GM12873 (cell line): ENCODE measurements around the gene NKX1-1.

Source experiments
- CTCF ChIP-seq: IDR thresholded peaks from 2 replicates; pipeline ENCODE4 v1.5.1; 2012; ENCODE audit warnings: low read depth, mild to moderate bottlenecking, moderate library complexity, low read length, control low read depth; ENCODE audit not compliant: insufficient read depth; ENCODE audit errors: missing control alignments

Gene NKX1-1

DNA sequence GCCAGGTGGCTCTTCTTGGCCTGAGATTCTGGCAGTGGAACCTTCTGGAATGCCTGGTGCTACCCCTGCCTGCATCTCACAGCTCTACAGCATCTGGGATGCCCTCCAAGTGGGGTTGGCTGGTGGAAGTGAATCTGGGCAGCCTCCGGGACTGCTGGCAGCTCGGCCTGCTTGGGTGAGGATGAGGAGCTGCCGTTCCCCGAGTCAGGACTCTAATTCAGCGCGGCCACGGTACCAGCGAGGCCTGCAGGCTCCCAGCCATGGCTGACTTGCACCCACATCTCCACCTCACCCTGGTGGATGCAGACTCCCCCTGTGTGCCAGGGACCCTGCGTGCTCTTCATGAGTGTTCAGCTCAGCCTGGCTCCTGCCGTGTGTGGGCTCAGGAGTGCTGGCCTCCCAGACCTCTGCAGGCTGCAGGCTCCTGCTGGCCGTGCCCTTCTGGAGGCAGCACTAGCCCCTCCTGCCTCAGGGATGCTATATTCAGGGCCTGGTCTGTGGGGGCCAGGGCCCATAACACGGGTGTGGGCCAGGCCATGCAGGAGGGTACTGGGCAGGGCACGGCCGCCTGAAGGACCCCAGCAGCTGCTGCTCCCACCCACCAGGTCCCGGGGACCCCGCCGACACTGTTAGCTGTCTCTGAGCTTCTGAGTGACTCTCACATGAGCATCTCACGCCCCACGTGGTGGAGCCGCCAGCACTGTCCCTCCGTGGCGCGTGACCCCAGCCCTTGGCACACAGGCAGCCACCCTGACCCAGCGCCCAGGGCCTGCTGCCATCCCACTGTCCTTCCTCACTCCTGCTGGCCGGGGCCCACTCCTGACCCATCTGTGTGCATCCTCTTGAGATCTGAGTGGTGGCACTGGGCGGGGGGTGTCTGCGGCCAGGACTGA lies 48.6 kb downstream of the NKX1-1 start:
- no peak for TF ChIP-seq CTCF

GRCh38 chr4:1356181-1356998 lies 49.9 kb downstream of the NKX1-1 start:
- TF ChIP-seq CTCF: peak; percentile 76

- TF ChIP-seq CTCF: no peak
Measured at GRCh38 chr4:1355378-1355777, 50.9 kb downstream of the NKX1-1 start.

DNA sequence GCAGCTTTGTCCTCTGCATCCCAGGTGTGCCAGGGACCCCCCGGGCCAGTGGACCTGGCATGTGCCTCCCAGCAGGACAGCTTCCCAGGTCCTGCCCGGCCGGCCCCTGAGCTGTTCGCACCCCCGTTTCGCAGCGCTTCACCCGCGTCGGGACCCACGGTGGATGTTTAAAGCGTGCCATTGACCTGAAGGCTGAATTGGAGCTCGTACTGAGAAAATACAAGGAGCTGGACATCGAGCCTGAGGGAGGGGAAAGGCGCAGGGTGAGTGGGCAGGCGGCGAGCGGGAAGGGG lies 51.3 kb downstream of the NKX1-1 start:
- TF ChIP-seq CTCF: no peak

DNA sequence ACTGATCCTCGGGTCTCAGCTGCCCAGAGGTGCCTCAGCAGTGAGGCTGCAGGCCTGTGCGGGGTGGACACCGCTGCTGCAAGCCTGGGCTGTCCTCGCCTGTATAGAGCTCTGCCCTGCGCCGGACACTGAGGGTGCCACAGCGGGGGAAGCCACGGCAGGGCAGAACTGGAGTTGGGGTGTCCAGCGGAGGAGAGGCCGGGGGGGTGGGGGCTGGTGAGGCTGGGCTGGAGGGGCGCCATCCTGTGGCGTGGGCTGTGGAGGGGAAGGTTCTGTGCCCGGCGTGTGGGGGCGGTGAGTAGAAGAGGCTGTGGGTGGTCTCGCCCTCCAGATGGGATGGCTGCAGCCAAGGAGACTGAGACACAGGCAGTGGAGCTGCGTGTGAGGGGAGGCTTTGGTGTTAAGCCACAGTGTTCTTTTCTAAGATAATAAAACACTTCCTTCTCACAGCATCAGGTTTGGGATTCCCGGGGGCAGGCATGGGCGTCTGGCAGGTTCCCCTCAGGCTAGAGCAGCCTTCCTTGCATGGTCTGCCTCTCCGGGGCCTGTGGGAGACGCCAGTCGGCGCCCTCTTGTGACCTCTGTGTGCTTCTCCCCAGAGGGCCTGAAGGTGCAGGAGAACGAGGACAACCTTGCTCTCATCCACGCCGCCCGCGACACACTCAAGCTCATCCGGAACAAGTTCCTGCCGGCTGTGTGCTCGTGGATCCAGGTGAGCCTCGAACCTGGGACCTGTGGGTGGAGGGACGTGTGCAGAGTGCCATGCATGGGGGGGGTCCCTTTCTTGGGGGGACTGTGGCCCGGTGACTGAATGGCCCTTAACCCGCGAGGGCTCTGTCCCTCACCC lies 51.9 kb downstream of the NKX1-1 start:
- no peak for TF ChIP-seq CTCF

GRCh38 chr4:1353186-1354055 lies 52.8 kb downstream of the NKX1-1 start:
- no peak for TF ChIP-seq CTCF
